H1 (cell line): Measurements from ENCODE around the gene RAET1G. TPM values are rescaled to one million over a fixed set of nuclear protein-coding genes. Genes with fewer than 3 reads are reported as not detected.

Experiments used
- BRCA1 ChIP-seq: IDR thresholded peaks from 2 replicates; pipeline ENCODE4 v1.6.1; 2012; ENCODE audit warnings: low read depth, low read length, improper control_type of control experiment
- CREB1 ChIP-seq: IDR thresholded peaks from 2 replicates; pipeline ENCODE4 v1.6.1; 2012; ENCODE audit warnings: inconsistent platforms
- KDM4A ChIP-seq: IDR thresholded peaks from one replicate; pipeline ENCODE4 v1.7.1; 2012; ENCODE audit warnings: low read depth, mild to moderate bottlenecking, moderate library complexity, low read length, inconsistent platforms; ENCODE audit not compliant: severe bottlenecking
- RBBP5 ChIP-seq: IDR thresholded peaks from 2 replicates; pipeline ENCODE4 v1.7.1; 2012; ENCODE audit warnings: low read depth, mild to moderate bottlenecking, inconsistent platforms, low read length, moderate library complexity, borderline replicate concordance
- RNF2 ChIP-seq: fragments of 200-900, 300-1000 bp; sonication (generic); IDR thresholded peaks from 2 replicates; pipeline ENCODE4 v1.7.1; 2016; ENCODE audit warnings: borderline replicate concordance, low read depth, mild to moderate bottlenecking, antibody characterized with exemption, low read length; ENCODE audit not compliant: poor library complexity, severe bottlenecking; ENCODE audit errors: missing control alignments
- SAP30 ChIP-seq: fragments of 300-600 bp; sonication (generic); IDR thresholded peaks from 2 replicates; pipeline ENCODE4 v1.7.1; 2012; ENCODE audit warnings: low read length, moderate library complexity, mild to moderate bottlenecking, inconsistent platforms; ENCODE audit not compliant: insufficient read depth, insufficient replicate concordance
- SIX5 ChIP-seq: IDR thresholded peaks from 2 replicates; pipeline ENCODE4 v1.6.1; 2011; ENCODE audit warnings: mild to moderate bottlenecking, low read depth, low read length
- polyA plus RNA-seq, 7 experiments: library from polyadenylated mRNA; depleted of rRNA in 3 of 7; stranded (reverse) in 5 of 7; unstranded in 2 of 7; fragments of >200 nt in 5 of 7; fragments of 200-250 nt in 2 of 7; gene quantifications; 1 replicate in 5 of 7; 2 replicates in 1 of 7; 4 replicates in 1 of 7; pipeline versions ENCODE4 v1.2.1 to v1.2.3, GENCODE V29; 2011 to 2013; ENCODE audit warnings: missing spikeins in 2 of 7, mixed read lengths in 2 of 7
- total RNA-seq: library from RNA; stranded (reverse); fragmentation: NEBNext Ultra II Directional; extraction: Animal tissue kit (Norgen Biotek cat#: 25700); gene quantifications from 2 replicates; pipeline ENCODE4 v1.2.1, GENCODE V29; 2021

RAET1G gene
- total and polyA plus RNA-seq, 2 of the 8 experiments (the other 6 are each of a cell fraction or from before 2014, with no cell fraction given), result 0.08 TPM; not detected in 1

DNA sequence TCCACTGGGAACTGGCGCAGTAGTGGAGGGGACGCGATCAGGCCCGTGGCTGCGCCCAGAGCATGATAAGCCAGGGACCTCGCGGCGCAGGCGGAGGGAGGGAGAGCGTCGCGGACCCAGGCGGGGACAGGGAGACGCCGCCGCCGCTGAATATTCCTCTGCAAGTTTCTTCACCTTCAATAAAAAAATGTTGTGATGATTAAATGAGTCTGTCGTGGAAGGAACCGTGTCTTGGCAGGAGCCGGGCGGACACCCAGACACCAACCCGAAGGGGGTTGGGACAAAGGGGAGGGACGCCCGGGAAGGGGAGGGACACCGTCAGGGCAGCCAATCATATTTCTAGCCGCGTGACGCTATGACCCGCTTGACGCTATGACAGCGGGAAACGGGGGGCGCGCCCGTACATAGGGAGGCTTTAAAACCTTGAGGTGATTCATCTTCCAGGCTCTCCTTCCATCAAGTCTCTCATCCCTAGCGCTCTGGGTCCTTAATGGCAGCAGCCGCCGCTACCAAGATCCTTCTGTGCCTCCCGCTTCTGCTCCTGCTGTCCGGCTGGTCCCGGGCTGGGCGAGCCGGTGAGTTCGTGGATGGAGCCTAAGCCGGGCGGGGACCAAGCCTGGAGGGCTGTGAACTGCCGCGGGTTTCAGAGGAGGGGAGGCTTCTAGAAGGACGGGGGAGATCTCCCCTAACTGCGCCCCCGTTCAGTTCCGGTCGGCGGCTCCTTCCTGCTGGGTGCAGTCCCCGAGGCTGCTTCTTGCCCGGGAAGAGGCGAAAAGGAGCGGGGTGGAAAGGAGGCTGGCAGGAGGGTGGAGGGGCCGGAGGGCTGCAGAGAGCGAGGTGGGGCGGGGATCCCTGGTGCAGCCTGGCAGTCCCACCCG is 18.9 kb upstream of the RAET1G start, which contains the start of gene ULBP2 (continued):
- TF ChIP-seq SIX5 (no peak), RBBP5 (no peak), RNF2 (peak; percentile 45), BRCA1 (no peak), SAP30 (no peak), CREB1 (peak; percentile 65), KDM4A (peak; percentile 75)
